Liver (tissue), 9 donors: Measurements from ENCODE around the gene CDC7. TPM values are rescaled to one million over a fixed set of nuclear protein-coding genes. Genes with fewer than 3 reads are reported as not detected.

Source experiments
- DNase-seq: peaks from one replicate; pipeline ENCODE4 v3.0.0-alpha.2; 2017; ENCODE audit warnings: low spot score
- H3K27ac ChIP-seq, 2 donors: one replicate each; pipeline ENCODE4 v1.7.0; 2013; ENCODE audit warnings: inconsistent platforms in 2 of 2, low read length in 2 of 2, control low read depth in 1 of 2, low read depth in 1 of 2, mild to moderate bottlenecking in 1 of 2
- H3K27me3 ChIP-seq, 4 donors: one replicate each; pipeline versions ENCODE4 v1.6.1 to v1.7.0; 2013; ENCODE audit warnings: low read length in 3 of 4, inconsistent platforms in 1 of 4, mild to moderate bottlenecking in 1 of 4, moderate library complexity in 1 of 4; ENCODE audit not compliant: control insufficient read depth in 4 of 4, insufficient read depth in 4 of 4
- H3K36me3 ChIP-seq, 4 donors: one replicate each; pipeline versions ENCODE4 v1.6.1 to v1.7.0; 2013; ENCODE audit warnings: low read length in 3 of 4, mild to moderate bottlenecking in 3 of 4, low read depth in 1 of 4, moderate library complexity in 1 of 4; ENCODE audit not compliant: control insufficient read depth in 4 of 4, insufficient read depth in 3 of 4
- H3K4me1 ChIP-seq, 4 donors: one replicate each; pipeline versions ENCODE4 v1.6.1 to v1.7.0; 2013; ENCODE audit warnings: low read length in 3 of 4, mild to moderate bottlenecking in 3 of 4, moderate library complexity in 1 of 4; ENCODE audit not compliant: control insufficient read depth in 4 of 4, insufficient read depth in 4 of 4
- H3K4me3 ChIP-seq, 3 donors: one replicate each; pipeline versions ENCODE4 v1.6.1 to v1.7.0; 2013; ENCODE audit warnings: low read length in 3 of 3, control low read depth in 1 of 3, low read depth in 1 of 3, mild to moderate bottlenecking in 1 of 3
- H3K9ac ChIP-seq, 2 donors: one replicate each; pipeline ENCODE4 v1.7.0; 2013; ENCODE audit warnings: low read length in 2 of 2, mild to moderate bottlenecking in 2 of 2, moderate library complexity in 2 of 2, control low read depth in 1 of 2, low read depth in 1 of 2
- H3K9me3 ChIP-seq, 4 donors: one replicate each; pipeline versions ENCODE4 v1.6.1 to v1.7.0; 2013; ENCODE audit warnings: low read length in 3 of 4; ENCODE audit not compliant: control insufficient read depth in 4 of 4
- EGR1 ChIP-seq, 2 donors: IDR thresholded peaks; 2 replicates each; pipeline ENCODE4 v1.6.1; 2016 to 2018; ENCODE audit warnings: antibody characterized with exemption in 2 of 2, low read depth in 2 of 2
- FOXA1 ChIP-seq: IDR thresholded peaks from 2 replicates; pipeline ENCODE4 v1.6.1; 2016; ENCODE audit warnings: antibody characterized with exemption
- FOXA2 ChIP-seq: IDR thresholded peaks from 2 replicates; pipeline ENCODE4 v1.6.1; 2016; ENCODE audit warnings: antibody characterized with exemption
- GABPA ChIP-seq, 2 donors: IDR thresholded peaks in 1 of 2; conservative IDR thresholded peaks in 1 of 2; 2 replicates each; pipeline ENCODE4 v1.6.1; 2016; ENCODE audit warnings: antibody characterized with exemption in 2 of 2, mild to moderate bottlenecking in 1 of 2, moderate library complexity in 1 of 2
- HNF4A ChIP-seq, 2 donors: conservative IDR thresholded peaks; 2 replicates each; pipeline ENCODE4 v1.6.1; 2016; ENCODE audit warnings: antibody characterized with exemption in 2 of 2, mild to moderate bottlenecking in 2 of 2
- HNF4G ChIP-seq: IDR thresholded peaks from 2 replicates; pipeline ENCODE4 v1.6.1; 2016; ENCODE audit warnings: antibody characterized with exemption
- JUND ChIP-seq, 2 donors: IDR thresholded peaks; 2 replicates each; pipeline ENCODE4 v1.6.1; 2016; ENCODE audit warnings: antibody characterized with exemption in 2 of 2
- NR2F2 ChIP-seq: IDR thresholded peaks from 2 replicates; pipeline ENCODE4 v1.6.1; 2016; ENCODE audit warnings: antibody characterized with exemption
- RAD21 ChIP-seq, 2 donors: IDR thresholded peaks; 2 replicates each; pipeline ENCODE4 v1.6.1; 2016; ENCODE audit warnings: antibody characterized with exemption in 2 of 2, mild to moderate bottlenecking in 2 of 2
- RXRA ChIP-seq, 2 donors: IDR thresholded peaks; 2 replicates each; pipeline ENCODE4 v1.6.1; 2017 to 2018; ENCODE audit warnings: antibody characterized with exemption in 2 of 2, mild to moderate bottlenecking in 1 of 2
- SP1 ChIP-seq: IDR thresholded peaks from 2 replicates; pipeline ENCODE4 v1.6.1; 2018; ENCODE audit warnings: antibody characterized with exemption, mild to moderate bottlenecking
- TAF1 ChIP-seq: conservative IDR thresholded peaks from 2 replicates; pipeline ENCODE4 v1.6.1; 2016; ENCODE audit warnings: antibody characterized with exemption, mild to moderate bottlenecking
- YY1 ChIP-seq: IDR thresholded peaks from 2 replicates; pipeline ENCODE4 v1.6.1; 2016; ENCODE audit warnings: antibody characterized with exemption, mild to moderate bottlenecking
- WGBS: extraction: QIAGEN DNeasy Blood & Tissue Kit; methylation state at CpG from one replicate; pipeline ENCODE4 v1.1.7; 2013; 5-methylcytosine and 5-hydroxymethylcytosine counted together
- polyA plus RNA-seq, 2 donors: library from polyadenylated mRNA; stranded (reverse) in 1 of 2; unstranded in 1 of 2; fragments of 200-250 nt in 1 of 2; fragments of >200 nt in 1 of 2; fragmentation: Nextera tagmentation in 1 of 2; extraction: Ambion mirVana in 1 of 2; gene quantifications; one replicate each; pipeline versions ENCODE4 v1.2.1 to v1.2.3, GENCODE V29; 2013 to 2015
- total RNA-seq, 2 donors: library from RNA; depleted of rRNA; stranded (reverse); fragments of >200 nt; gene quantifications; one replicate each; pipeline ENCODE4 v1.2.3, GENCODE V29; 2014
- TF ChIP-seq, protein P1 (sequence below): IDR thresholded peaks from 2 replicates; pipeline ENCODE4 v1.6.1; 2016; ENCODE audit warnings: antibody characterized with exemption, mild to moderate bottlenecking
- TF ChIP-seq, protein P2 (sequence below): IDR thresholded peaks from 2 replicates; pipeline ENCODE4 v1.6.1; 2016; ENCODE audit warnings: antibody characterized with exemption
- TF ChIP-seq, protein P3 (sequence below): fragments of 150-350 bp; IDR thresholded peaks from 2 replicates; pipeline ENCODE4 v1.5.1; 2017; ENCODE audit warnings: improper control_type of control experiment, low read depth, low read length; ENCODE audit not compliant: missing input control
- TF ChIP-seq, protein P4 (sequence below): IDR thresholded peaks from 2 replicates; pipeline ENCODE4 v1.6.1; 2016; ENCODE audit warnings: antibody characterized with exemption
- TF ChIP-seq, protein P5 (sequence below): IDR thresholded peaks from 2 replicates; pipeline ENCODE4 v1.6.1; 2016; ENCODE audit warnings: antibody characterized with exemption
- donor health status: healthy.
- donor health status: healthy.
- donor health status: healthy.
- donor health status: healthy.
- donor health status: healthy.

Gene CDC7
- total and polyA plus RNA-seq, 4 donors: 0.43 to 15.0 (median 0.61) TPM

DNA sequence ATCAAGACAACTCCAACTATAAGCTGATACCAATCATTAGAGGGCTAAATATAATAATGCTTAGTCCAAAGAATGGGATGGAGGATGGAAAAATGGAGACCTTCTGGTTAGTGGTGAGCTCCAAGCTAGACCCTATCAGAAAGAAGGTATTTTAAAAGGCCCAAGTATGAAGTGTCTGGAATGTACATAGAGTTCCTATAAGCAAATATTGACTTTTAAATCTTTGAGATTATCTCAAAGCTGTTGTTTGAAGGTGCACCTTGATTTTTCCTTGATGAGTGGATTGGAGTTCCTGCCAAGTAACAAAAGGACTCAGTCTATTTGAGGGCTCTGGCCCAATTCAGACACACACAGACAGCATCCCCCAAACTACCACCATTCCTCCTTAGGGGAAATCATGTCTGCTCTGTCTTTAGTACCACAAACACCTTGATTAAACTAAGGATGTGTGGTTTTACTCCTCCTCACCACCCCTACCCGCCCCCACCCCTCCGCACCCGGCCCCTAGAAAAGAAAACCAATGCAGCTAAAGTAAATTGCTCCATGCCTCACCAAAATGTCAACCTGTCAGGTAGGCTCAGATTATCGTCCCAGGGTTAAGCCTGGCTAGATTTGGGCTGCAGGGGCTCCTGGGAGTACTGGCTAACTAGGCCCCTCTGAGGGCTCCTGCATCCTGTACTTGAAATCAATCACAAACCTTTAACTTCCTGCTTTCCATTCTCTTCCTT, 59.4 kb downstream of the CDC7 start:
- 70% methylated on average over 4 of the region's 4 CpGs for WGBS
- H3K27ac ChIP-seq: no peak overlapping the region

DNA sequence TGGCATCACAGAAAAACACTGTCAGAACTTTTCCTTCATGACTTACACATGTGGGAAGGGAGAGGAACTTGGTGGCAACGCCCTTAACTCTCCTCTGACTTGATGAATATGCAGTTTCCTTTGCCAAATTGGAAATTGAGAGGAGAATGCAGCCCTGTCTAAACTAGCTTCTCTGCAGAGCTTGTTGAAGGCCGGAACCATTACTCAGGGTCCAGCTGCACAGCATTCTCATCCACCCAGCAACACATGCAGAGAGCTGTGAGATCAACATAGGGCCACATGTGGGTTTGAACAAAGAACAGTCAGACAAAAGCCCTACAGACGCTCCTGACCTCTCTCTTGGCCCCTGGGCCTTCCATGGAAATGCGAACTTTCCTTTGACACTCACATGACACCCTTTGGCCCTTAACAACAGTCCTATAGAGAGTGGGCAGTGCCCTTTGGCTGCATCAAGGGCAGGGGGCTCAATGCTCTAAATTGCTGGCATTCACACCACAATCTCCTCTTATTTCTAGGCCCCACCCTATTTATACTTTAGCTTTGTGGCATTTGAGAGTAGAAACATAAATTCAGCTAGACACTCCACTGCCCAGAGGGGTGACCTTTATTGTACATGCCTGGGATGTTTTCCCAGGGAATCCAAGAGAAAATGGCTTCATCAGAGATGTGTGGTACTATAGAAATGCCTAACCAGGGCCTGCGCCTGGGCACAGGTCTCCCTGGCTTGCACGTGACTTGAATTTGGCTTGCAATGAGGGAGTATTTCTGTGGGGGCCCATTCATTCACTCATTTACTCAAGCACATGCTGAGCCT, 64.4 kb downstream of the CDC7 start:
- no peak overlapping the region for H3K9ac ChIP-seq
- H3K27me3 ChIP-seq: no peaks in the 10 kb centered on the region
- H3K4me1 ChIP-seq: no peaks in the 10 kb centered on the region
- WGBS: 76% methylated on average over 6 of the region's 6 CpGs
- no peak overlapping the region for H3K27ac ChIP-seq
- H3K4me3 ChIP-seq: no peak overlapping the region
- H3K9me3 ChIP-seq: no peaks in the 10 kb centered on the region
- H3K36me3 ChIP-seq: no peaks in the 10 kb centered on the region
- TF ChIP-seq, protein P1, sequence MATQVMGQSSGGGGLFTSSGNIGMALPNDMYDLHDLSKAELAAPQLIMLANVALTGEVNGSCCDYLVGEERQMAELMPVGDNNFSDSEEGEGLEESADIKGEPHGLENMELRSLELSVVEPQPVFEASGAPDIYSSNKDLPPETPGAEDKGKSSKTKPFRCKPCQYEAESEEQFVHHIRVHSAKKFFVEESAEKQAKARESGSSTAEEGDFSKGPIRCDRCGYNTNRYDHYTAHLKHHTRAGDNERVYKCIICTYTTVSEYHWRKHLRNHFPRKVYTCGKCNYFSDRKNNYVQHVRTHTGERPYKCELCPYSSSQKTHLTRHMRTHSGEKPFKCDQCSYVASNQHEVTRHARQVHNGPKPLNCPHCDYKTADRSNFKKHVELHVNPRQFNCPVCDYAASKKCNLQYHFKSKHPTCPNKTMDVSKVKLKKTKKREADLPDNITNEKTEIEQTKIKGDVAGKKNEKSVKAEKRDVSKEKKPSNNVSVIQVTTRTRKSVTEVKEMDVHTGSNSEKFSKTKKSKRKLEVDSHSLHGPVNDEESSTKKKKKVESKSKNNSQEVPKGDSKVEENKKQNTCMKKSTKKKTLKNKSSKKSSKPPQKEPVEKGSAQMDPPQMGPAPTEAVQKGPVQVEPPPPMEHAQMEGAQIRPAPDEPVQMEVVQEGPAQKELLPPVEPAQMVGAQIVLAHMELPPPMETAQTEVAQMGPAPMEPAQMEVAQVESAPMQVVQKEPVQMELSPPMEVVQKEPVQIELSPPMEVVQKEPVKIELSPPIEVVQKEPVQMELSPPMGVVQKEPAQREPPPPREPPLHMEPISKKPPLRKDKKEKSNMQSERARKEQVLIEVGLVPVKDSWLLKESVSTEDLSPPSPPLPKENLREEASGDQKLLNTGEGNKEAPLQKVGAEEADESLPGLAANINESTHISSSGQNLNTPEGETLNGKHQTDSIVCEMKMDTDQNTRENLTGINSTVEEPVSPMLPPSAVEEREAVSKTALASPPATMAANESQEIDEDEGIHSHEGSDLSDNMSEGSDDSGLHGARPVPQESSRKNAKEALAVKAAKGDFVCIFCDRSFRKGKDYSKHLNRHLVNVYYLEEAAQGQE: no peak
- TF ChIP-seq, protein P2, sequence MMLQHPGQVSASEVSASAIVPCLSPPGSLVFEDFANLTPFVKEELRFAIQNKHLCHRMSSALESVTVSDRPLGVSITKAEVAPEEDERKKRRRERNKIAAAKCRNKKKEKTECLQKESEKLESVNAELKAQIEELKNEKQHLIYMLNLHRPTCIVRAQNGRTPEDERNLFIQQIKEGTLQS: no peak
- no peak for TF ChIP-seq YY1
- no peak for TF ChIP-seq EGR1 (IDR thresholded peaks at IDR 0.05; ENCODE audit: low read depth in 2 of 2)
- no peak for TF ChIP-seq FOXA1
- TF ChIP-seq, protein P3, sequence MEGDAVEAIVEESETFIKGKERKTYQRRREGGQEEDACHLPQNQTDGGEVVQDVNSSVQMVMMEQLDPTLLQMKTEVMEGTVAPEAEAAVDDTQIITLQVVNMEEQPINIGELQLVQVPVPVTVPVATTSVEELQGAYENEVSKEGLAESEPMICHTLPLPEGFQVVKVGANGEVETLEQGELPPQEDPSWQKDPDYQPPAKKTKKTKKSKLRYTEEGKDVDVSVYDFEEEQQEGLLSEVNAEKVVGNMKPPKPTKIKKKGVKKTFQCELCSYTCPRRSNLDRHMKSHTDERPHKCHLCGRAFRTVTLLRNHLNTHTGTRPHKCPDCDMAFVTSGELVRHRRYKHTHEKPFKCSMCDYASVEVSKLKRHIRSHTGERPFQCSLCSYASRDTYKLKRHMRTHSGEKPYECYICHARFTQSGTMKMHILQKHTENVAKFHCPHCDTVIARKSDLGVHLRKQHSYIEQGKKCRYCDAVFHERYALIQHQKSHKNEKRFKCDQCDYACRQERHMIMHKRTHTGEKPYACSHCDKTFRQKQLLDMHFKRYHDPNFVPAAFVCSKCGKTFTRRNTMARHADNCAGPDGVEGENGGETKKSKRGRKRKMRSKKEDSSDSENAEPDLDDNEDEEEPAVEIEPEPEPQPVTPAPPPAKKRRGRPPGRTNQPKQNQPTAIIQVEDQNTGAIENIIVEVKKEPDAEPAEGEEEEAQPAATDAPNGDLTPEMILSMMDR: no peak
- no peak for TF ChIP-seq HNF4A (conservative IDR thresholded peaks at IDR 0.05)
- TF ChIP-seq TAF1: no peak
- no peak for TF ChIP-seq JUND (IDR thresholded peaks at IDR 0.05)
- TF ChIP-seq FOXA2: no peak
- TF ChIP-seq, protein P4, sequence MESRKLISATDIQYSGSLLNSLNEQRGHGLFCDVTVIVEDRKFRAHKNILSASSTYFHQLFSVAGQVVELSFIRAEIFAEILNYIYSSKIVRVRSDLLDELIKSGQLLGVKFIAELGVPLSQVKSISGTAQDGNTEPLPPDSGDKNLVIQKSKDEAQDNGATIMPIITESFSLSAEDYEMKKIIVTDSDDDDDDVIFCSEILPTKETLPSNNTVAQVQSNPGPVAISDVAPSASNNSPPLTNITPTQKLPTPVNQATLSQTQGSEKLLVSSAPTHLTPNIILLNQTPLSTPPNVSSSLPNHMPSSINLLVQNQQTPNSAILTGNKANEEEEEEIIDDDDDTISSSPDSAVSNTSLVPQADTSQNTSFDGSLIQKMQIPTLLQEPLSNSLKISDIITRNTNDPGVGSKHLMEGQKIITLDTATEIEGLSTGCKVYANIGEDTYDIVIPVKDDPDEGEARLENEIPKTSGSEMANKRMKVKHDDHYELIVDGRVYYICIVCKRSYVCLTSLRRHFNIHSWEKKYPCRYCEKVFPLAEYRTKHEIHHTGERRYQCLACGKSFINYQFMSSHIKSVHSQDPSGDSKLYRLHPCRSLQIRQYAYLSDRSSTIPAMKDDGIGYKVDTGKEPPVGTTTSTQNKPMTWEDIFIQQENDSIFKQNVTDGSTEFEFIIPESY: no peak
- no peak for TF ChIP-seq RAD21 (IDR thresholded peaks at IDR 0.05)
- TF ChIP-seq SP1: no peak
- TF ChIP-seq NR2F2: no peak
- TF ChIP-seq, protein P5, sequence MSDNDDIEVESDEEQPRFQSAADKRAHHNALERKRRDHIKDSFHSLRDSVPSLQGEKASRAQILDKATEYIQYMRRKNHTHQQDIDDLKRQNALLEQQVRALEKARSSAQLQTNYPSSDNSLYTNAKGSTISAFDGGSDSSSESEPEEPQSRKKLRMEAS: no peak
- no peak for TF ChIP-seq RXRA (IDR thresholded peaks at IDR 0.05)
- no peak for TF ChIP-seq GABPA (IDR thresholded peaks at IDR 0.05 in 1 of 2, conservative IDR thresholded peaks at IDR 0.05 in 1 of 2)
- TF ChIP-seq HNF4G: no peak
- DNase-seq: no peak

More for the DNA sequence above, 59.4 kb downstream of the CDC7 start:
- TF ChIP-seq HNF4G: no peak
- no peak for TF ChIP-seq RAD21 (IDR thresholded peaks at IDR 0.05)
- TF ChIP-seq, protein P2: no peak
- no peak overlapping the region for H3K9ac ChIP-seq
- no peaks in the 10 kb centered on the region for H3K36me3 ChIP-seq
- peaks cover 0 to 3% (median 0%) of the 10 kb centered on the region in 4 donors for H3K4me1 ChIP-seq
- no peak overlapping the region for H3K4me3 ChIP-seq
- no peak for DNase-seq
- no peaks in the 10 kb centered on the region for H3K27me3 ChIP-seq
- no peaks in the 10 kb centered on the region for H3K9me3 ChIP-seq
